Vagina (tissue), 2 donors: ENCODE measurements around the gene DLST. TPM values are rescaled to one million over a fixed set of nuclear protein-coding genes. Genes with fewer than 3 reads are reported as not detected.

Experiments used
- DNase-seq, 2 donors: peaks; one replicate each; pipeline ENCODE4 v3.0.0-alpha.2; 2017; ENCODE audit errors: extremely low spot score in 2 of 2
- H3K27ac ChIP-seq: fragments of 200-600 bp; sonication (generic); one replicate; pipeline ENCODE4 v1.5.1; 2019
- H3K27me3 ChIP-seq: fragments of 200-600 bp; sonication (generic); one replicate; pipeline ENCODE4 v1.5.1; 2019
- H3K36me3 ChIP-seq, 2 donors: fragments of 200-600 bp; sonication (generic); one replicate each; pipeline ENCODE4 v1.5.1; 2017 to 2019
- H3K4me1 ChIP-seq: fragments of 200-600 bp; sonication (generic); one replicate; pipeline ENCODE4 v1.5.1; 2019
- H3K4me3 ChIP-seq, 2 donors: fragments of 200-600 bp; sonication (generic); 1 replicate in 1 of 2; 2 replicates in 1 of 2; pipeline ENCODE4 v1.5.1; 2016 to 2019
- H3K9me3 ChIP-seq: fragments of 200-600 bp; sonication (generic); one replicate; pipeline ENCODE4 v1.5.1; 2019
- CTCF ChIP-seq, 3 experiments: fragments of 450-650 bp in 2 of 3; fragments of 200-600 bp in 1 of 3; sonication (generic) in 1 of 3; IDR thresholded peaks; one replicate each; pipeline ENCODE4 v1.5.1; 2017 to 2019; ENCODE audit warnings: antibody characterized with exemption in 3 of 3, mild to moderate bottlenecking in 2 of 3, moderate library complexity in 2 of 3
- POLR2A ChIP-seq, 2 donors: fragments of 450-650 bp; IDR thresholded peaks; one replicate each; pipeline ENCODE4 v1.6.1; 2017; ENCODE audit warnings: antibody characterized with exemption in 2 of 2, mild to moderate bottlenecking in 2 of 2, moderate library complexity in 2 of 2
- POLR2AphosphoS5 ChIP-seq, 2 donors: sonication (generic); formaldehyde crosslinking; IDR thresholded peaks; one replicate each; pipeline ENCODE4 v1.9.0; 2017; ENCODE audit warnings: antibody characterized with exemption in 2 of 2, mild to moderate bottlenecking in 2 of 2, low read depth in 1 of 2; ENCODE audit not compliant: insufficient read depth in 1 of 2
- intact Hi-C: fragments of 100-400 bp; cut with DNase I; formaldehyde crosslinking; loops from one replicate; pipeline ENCODE4 v1.15.1; 2023
- total RNA-seq: library from RNA; depleted of rRNA; stranded (reverse); fragments of >200 nt; gene quantifications from one replicate; pipeline ENCODE4 v1.2.3, GENCODE V29; 2016

Gene DLST
- total RNA-seq, 1 donor from 2014 or later = 109 TPM

GRCh38 chr14:74952180-74952665 is 70.5 kb downstream of the DLST start:
- H3K4me3 ChIP-seq = no peak overlapping the region
- no peaks in the 10 kb centered on the region for H3K36me3 ChIP-seq
- TF ChIP-seq POLR2A (IDR thresholded peaks at IDR 0.05) (no peak), POLR2AphosphoS5 (IDR thresholded peaks at IDR 0.05; ENCODE audit: insufficient read depth in 1 of 2, low read depth in 1 of 2) (no peak), CTCF (IDR thresholded peaks at IDR 0.05) (no peak)
- H3K27ac ChIP-seq = no peak overlapping the region
- H3K4me1 ChIP-seq = peaks cover 24% of the 10 kb centered on the region
- intact Hi-C loops = loop anchor here (5.0 to 10.0 kb wide), 2 partner anchors 53 to 140 kb away; partner anchors contain the start of gene EIF2B2
- H3K9me3 ChIP-seq = no peaks in the 10 kb centered on the region
- no peak for DNase-seq
- no peaks in the 10 kb centered on the region for H3K27me3 ChIP-seq

GRCh38 chr14:74952697-74953484 is 71.2 kb downstream of the DLST start:
- intact Hi-C loops = loop anchor here (5.0 to 10.0 kb wide), 2 partner anchors 52 to 139 kb away; partner anchors contain the start of gene EIF2B2
- TF ChIP-seq POLR2AphosphoS5 (IDR thresholded peaks at IDR 0.05; ENCODE audit: insufficient read depth in 1 of 2, low read depth in 1 of 2) (no peak), POLR2A (IDR thresholded peaks at IDR 0.05) (no peak), CTCF (IDR thresholded peaks at IDR 0.05) (no peak)
- H3K9me3 ChIP-seq = no peaks in the 10 kb centered on the region
- no peaks in the 10 kb centered on the region for H3K36me3 ChIP-seq
- no peak overlapping the region for H3K27ac ChIP-seq
- H3K27me3 ChIP-seq = no peaks in the 10 kb centered on the region
- DNase-seq = no peak
- peak overlapping the region in 1 of 2 donors; percentile 62 for H3K4me3 ChIP-seq
- H3K4me1 ChIP-seq = peaks cover 24% of the 10 kb centered on the region

Other genes with a start within 250 kb of the DLST start
- 32.7 TPM for gene AREL1, start 168.8 kb upstream of the DLST start, total RNA-seq
- 11.0 TPM for gene FCF1, start 168.8 kb upstream of the DLST start, total RNA-seq
- gene YLPM1, start 118.6 kb upstream of the DLST start, total RNA-seq = 50.3 TPM
- gene PROX2, start 5.8 kb upstream of the DLST start, total RNA-seq = not detected
- 2.0 TPM for gene RPS6KL1, start 41.3 kb downstream of the DLST start, total RNA-seq
- 8.3 TPM for gene PGF, start 73.7 kb downstream of the DLST start, total RNA-seq
- 22.8 TPM for gene EIF2B2, start 121.0 kb downstream of the DLST start, total RNA-seq
- 32.9 TPM for gene MLH3, start 169.6 kb downstream of the DLST start, total RNA-seq
- 32.4 TPM for gene ACYP1, start 182.1 kb downstream of the DLST start, total RNA-seq
- not detected for gene ZC2HC1C, start 187.7 kb downstream of the DLST start, total RNA-seq
- gene NEK9, start 245.1 kb downstream of the DLST start, total RNA-seq = 58.4 TPM